NB4 (cell line): ENCODE results near the gene AKAP7.

Source experiments
- CTCF ChIP-seq: IDR thresholded peaks from one replicate; pipeline ENCODE4 v1.5.1; 2012; ENCODE audit warnings: low read depth, low read length
- MAX ChIP-seq: IDR thresholded peaks from 2 replicates; pipeline ENCODE4 v1.6.1; 2011; ENCODE audit warnings: low read depth, low read length
- POLR2A ChIP-seq: IDR thresholded peaks from 2 replicates; pipeline ENCODE4 v1.6.1; 2011; ENCODE audit warnings: mild to moderate bottlenecking; ENCODE audit not compliant: insufficient read length; ENCODE audit errors: extremely low read depth

GRCh38 chr6:131143319-131143718, 8.1 kb downstream of the AKAP7 start:
- TF ChIP-seq POLR2A (no peak), CTCF (no peak), MAX (no peak)
